Neural progenitor cell (in vitro differentiated cells): ENCODE results near the gene B3GAT3. TPM values are rescaled to one million over a fixed set of nuclear protein-coding genes. Genes with fewer than 3 reads are reported as not detected.

Source experiments
- DNase-seq: peaks from one replicate; pipeline ENCODE4 v3.0.0-alpha.2; 2016; ENCODE audit warnings: low spot score
- H2AFZ ChIP-seq: fragments of 200-600 bp; sonication (generic); replicated peaks from 2 replicates; pipeline ENCODE4 v1.6.1; 2016; ENCODE audit warnings: antibody characterized with exemption
- H3F3A ChIP-seq: fragments of 200-600 bp; sonication (generic); 2 replicates; pipeline ENCODE4 v1.6.1; 2016; ENCODE audit warnings: antibody characterized with exemption, low read depth
- H3K27ac ChIP-seq: fragments of 200-600 bp; sonication (generic); 2 replicates; pipeline ENCODE4 v1.5.1; 2016; ENCODE audit warnings: mild to moderate bottlenecking
- H3K27me3 ChIP-seq: fragments of 200-600 bp; sonication (generic); 2 replicates; pipeline ENCODE4 v1.6.1; 2016; ENCODE audit warnings: mild to moderate bottlenecking, moderate library complexity
- H3K36me3 ChIP-seq: fragments of 200-600 bp; sonication (generic); 2 replicates; pipeline ENCODE4 v1.5.1; 2016
- H3K4me1 ChIP-seq: fragments of 200-600 bp; sonication (generic); 2 replicates; pipeline ENCODE4 v1.6.1; 2016; ENCODE audit warnings: mixed run types
- H3K4me2 ChIP-seq: fragments of 200-600 bp; sonication (generic); 2 replicates; pipeline ENCODE4 v1.6.1; 2016
- H3K4me3 ChIP-seq: fragments of 200-600 bp; sonication (generic); 2 replicates; pipeline ENCODE4 v1.5.1; 2016
- H3K79me2 ChIP-seq: fragments of 200-600 bp; sonication (generic); 2 replicates; pipeline ENCODE4 v1.6.1; 2016; ENCODE audit warnings: low read depth
- H3K9ac ChIP-seq: fragments of 200-600 bp; sonication (generic); 2 replicates; pipeline ENCODE4 v1.6.1; 2016
- H3K9me3 ChIP-seq: fragments of 200-600 bp; sonication (generic); 2 replicates; pipeline ENCODE4 v1.5.1; 2016; ENCODE audit warnings: low read depth
- H4K20me1 ChIP-seq: fragments of 200-600 bp; sonication (generic); 2 replicates; pipeline ENCODE4 v1.6.1; 2016; ENCODE audit warnings: low read depth
- H3K27ac Mint-ChIP-seq: 3 replicates; pipeline ENCODE4 v1.8.0; 2021; ENCODE audit warnings: mixed read lengths
- H3K27me3 Mint-ChIP-seq: 2 replicates; pipeline ENCODE4 v1.8.0; 2022; ENCODE audit warnings: low read depth, mild to moderate bottlenecking, inconsistent platforms, moderate library complexity, mixed read lengths; ENCODE audit not compliant: insufficient read depth
- H3K36me3 Mint-ChIP-seq: 3 replicates; pipeline ENCODE4 v1.8.0; 2021; ENCODE audit warnings: mixed read lengths
- H3K4me1 Mint-ChIP-seq: 3 replicates; pipeline ENCODE4 v1.8.0; 2021; ENCODE audit warnings: mixed read lengths
- H3K4me3 Mint-ChIP-seq: 3 replicates; pipeline ENCODE4 v1.8.0; 2021; ENCODE audit warnings: mild to moderate bottlenecking, moderate library complexity, mixed read lengths
- H3K9me3 Mint-ChIP-seq: 3 replicates; pipeline ENCODE4 v1.8.0; 2020; ENCODE audit warnings: mixed read lengths
- EZH2 ChIP-seq: fragments of 200-600 bp; sonication (generic); IDR thresholded peaks from 2 replicates; pipeline ENCODE4 v1.6.1; 2017; ENCODE audit warnings: antibody characterized with exemption, mild to moderate bottlenecking, moderate library complexity
- EZH2phosphoT487 ChIP-seq: fragments of 200-600 bp; sonication (generic); IDR thresholded peaks from 2 replicates; pipeline ENCODE4 v1.6.1; 2017; ENCODE audit warnings: antibody characterized with exemption
- total RNA-seq: library from RNA; depleted of rRNA; stranded (reverse); fragments of >200 nt; gene quantifications from 2 replicates; pipeline ENCODE4 v1.2.3, GENCODE V29; 2015; ENCODE audit warnings: low replicate concordance
- TF ChIP-seq, protein P1 (sequence below): fragments of 200-600 bp; sonication (generic); IDR thresholded peaks from 2 replicates; pipeline ENCODE4 v1.5.1; 2017; ENCODE audit warnings: antibody characterized with exemption, mild to moderate bottlenecking

B3GAT3 gene
- total RNA-seq, 1 donor from 2014 or later, result 21.2 TPM

DNA sequence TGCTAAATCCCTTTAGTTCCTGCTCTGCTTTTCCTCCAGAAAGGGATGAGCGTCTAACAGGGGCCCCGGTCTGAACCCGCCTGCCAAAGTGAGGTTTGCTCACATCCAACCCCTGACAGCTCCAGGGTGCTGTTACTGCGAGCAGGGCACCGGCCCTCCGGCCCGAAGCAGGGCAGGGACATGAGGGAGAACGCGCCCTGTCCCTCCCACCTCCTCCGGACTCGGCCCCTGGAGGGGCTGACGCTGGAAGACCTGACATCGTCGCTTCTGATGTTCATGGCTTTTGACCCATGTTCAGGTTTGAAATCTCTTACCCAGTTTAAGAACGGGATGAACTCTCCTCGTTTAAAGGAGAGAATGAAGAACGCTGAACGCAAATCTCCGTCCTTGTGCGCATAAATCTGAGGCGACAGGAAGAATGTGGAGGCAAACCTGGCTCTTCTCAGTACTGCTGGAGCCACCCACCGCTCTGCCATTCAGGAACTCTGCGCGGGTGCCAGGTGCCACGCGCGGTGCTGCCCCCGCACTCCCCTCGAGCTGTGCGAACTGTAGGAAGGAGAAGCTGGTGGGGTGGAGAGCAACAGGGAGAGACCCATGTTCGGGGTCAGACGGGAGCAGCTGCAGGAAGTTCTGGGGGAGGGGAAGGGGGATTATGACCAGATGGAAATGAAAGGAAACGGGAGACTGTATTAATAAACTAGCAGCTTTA lies 47.3 kb downstream of the B3GAT3 start:
- Histone ChIP-seq H3K9me3 (no peaks in the 10 kb centered on the region), H3K4me3 (peak overlapping the region; percentile 100), H3F3A (peaks cover 35% of the 10 kb centered on the region), H3K4me2 (peak overlapping the region; percentile 95), H3K36me3 (peaks cover 7% of the 10 kb centered on the region), H4K20me1 (peaks cover 42% of the 10 kb centered on the region), H3K9ac (peak overlapping the region; percentile 65), H3K27me3 (no peaks in the 10 kb centered on the region), H3K27ac (no peak overlapping the region), H3K79me2 (peaks cover 42% of the 10 kb centered on the region), H2AFZ (peak overlapping the region; percentile 88), H3K4me1 (peaks cover 23% of the 10 kb centered on the region)
- no peaks in the 10 kb centered on the region for H3K9me3 Mint-ChIP-seq
- peaks cover 35% of the 10 kb centered on the region for H3K36me3 Mint-ChIP-seq
- TF ChIP-seq, protein P1, sequence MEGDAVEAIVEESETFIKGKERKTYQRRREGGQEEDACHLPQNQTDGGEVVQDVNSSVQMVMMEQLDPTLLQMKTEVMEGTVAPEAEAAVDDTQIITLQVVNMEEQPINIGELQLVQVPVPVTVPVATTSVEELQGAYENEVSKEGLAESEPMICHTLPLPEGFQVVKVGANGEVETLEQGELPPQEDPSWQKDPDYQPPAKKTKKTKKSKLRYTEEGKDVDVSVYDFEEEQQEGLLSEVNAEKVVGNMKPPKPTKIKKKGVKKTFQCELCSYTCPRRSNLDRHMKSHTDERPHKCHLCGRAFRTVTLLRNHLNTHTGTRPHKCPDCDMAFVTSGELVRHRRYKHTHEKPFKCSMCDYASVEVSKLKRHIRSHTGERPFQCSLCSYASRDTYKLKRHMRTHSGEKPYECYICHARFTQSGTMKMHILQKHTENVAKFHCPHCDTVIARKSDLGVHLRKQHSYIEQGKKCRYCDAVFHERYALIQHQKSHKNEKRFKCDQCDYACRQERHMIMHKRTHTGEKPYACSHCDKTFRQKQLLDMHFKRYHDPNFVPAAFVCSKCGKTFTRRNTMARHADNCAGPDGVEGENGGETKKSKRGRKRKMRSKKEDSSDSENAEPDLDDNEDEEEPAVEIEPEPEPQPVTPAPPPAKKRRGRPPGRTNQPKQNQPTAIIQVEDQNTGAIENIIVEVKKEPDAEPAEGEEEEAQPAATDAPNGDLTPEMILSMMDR, result no peak
- no peak for TF ChIP-seq EZH2phosphoT487
- TF ChIP-seq EZH2, result no peak
- H3K27ac Mint-ChIP-seq, result peak overlapping the region; percentile 91
- H3K4me1 Mint-ChIP-seq, result peaks cover 38% of the 10 kb centered on the region
- peak overlapping the region; percentile 99 for H3K4me3 Mint-ChIP-seq
- H3K27me3 Mint-ChIP-seq, result peaks cover 15% of the 10 kb centered on the region
- DNase-seq, result peak; percentile 31

DNA sequence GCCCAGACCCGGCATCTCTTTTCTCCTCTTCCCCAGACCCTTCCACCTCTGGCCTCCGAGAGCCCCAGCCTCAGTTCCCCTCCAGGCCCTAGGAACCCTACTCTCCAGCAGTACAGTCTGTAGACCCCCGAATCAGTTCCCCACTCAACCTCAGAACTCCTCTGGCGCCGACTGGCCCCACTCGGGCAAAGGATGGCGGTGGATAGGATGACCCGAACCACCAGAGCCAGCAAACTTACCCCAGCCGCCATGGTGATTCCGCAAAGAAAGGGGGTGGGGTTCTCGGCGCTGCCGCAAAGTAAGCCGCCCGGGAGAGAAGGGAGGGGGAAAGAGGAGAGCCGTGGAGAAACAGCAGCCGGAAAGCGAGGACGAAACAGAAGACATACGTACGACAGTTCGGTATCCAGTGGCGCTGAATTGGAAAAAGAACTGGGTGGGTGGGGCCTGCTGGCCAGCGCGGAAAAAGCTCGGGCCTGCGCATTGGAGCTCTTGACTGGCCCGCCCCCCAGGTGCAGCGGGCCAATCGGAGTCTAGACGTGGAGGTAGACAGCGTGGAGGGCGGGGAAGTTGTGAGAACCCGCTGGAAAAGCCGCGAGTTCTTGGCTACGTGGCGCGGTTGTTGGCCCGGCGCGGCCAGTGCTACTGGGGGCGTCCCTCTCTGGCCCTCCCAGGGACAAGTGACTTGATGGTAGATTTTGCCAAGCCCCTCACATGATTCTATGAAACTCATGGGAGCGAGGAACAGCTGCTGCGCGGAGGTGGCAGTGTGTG lies 48.0 kb downstream of the B3GAT3 start, which contains the start of gene EEF1G:
TSS of gene EEF1G (minus strand) at position 300 of the 771 bp plus-strand sequence. CDS start at position 251, 49 bp downstream.
- H2AFZ ChIP-seq, result peak within 1 kb of the TSS; percentile 88
- TF ChIP-seq, protein P1, result no peak
- TF ChIP-seq EZH2 (no peak), EZH2phosphoT487 (no peak)
- H3K9ac ChIP-seq, result peak within 1 kb of the TSS; percentile 98
- no peaks in the 10 kb centered on the region for H3K27me3 ChIP-seq
- H3K27ac ChIP-seq, result peak within 1 kb of the TSS; percentile 87
- no peaks in the 10 kb centered on the region for H3K9me3 ChIP-seq
- Mint-ChIP-seq H3K9me3 (no peaks in the 10 kb centered on the region), H3K27me3 (peaks cover 15% of the 10 kb centered on the region), H3K36me3 (peaks cover 37% of the 10 kb centered on the region), H3K4me1 (peaks cover 38% of the 10 kb centered on the region), H3K27ac (peak within 1 kb of the TSS; percentile 91), H3K4me3 (peak within 1 kb of the TSS; percentile 99)
- peaks cover 50% of the 10 kb centered on the region for H4K20me1 ChIP-seq
- H3K4me3 ChIP-seq, result peak within 1 kb of the TSS; percentile 100
- peaks cover 23% of the 10 kb centered on the region for H3K4me1 ChIP-seq
- peaks cover 49% of the 10 kb centered on the region for H3K79me2 ChIP-seq
- peaks cover 9% of the 10 kb centered on the region for H3K36me3 ChIP-seq
- peaks cover 41% of the 10 kb centered on the region for H3F3A ChIP-seq
- peak within 1 kb of the TSS; percentile 95 for H3K4me2 ChIP-seq
- peak; percentile 100 for DNase-seq

DNA sequence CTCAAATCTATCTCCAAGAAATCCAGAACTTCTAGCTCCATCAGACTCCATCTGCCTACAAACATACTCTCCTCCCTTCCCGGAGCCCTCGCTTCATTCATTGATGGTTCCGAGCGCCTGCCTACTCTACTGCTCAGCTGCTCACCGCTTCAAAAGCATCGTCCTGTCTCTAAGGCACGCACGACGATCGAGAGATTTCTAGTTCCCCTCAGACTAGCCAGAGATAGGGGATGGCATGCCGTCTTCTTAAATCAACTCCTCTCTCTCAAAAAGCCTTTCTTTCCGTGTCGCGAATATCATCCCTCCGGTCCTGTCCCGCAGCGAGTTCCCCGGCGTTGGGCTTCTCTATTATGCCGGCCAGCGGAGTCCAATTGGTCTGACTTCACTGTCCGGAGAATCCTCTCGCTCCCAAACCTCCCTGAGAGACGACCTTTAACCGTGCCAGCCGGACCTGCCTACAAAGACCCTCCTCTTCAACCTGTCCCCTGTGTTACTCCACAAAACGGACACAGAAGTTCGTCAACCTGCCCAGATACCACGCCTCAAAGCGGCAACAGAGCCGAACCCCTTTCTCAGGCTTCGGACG lies 48.7 kb downstream of the B3GAT3 start:
- peak overlapping the region; percentile 91 for H3K27ac Mint-ChIP-seq
- peak overlapping the region; percentile 100 for H3K4me3 ChIP-seq
- peaks cover 23% of the 10 kb centered on the region for H3K4me1 ChIP-seq
- TF ChIP-seq, protein P1, result no peak
- TF ChIP-seq EZH2 (no peak), EZH2phosphoT487 (no peak)
- peak overlapping the region; percentile 78 for H2AFZ ChIP-seq
- H3K27ac ChIP-seq, result peak overlapping the region; percentile 87
- peaks cover 38% of the 10 kb centered on the region for H3K4me1 Mint-ChIP-seq
- H3K36me3 Mint-ChIP-seq, result peaks cover 40% of the 10 kb centered on the region
- peaks cover 10% of the 10 kb centered on the region for H3K36me3 ChIP-seq
- peaks cover 55% of the 10 kb centered on the region for H4K20me1 ChIP-seq
- no peaks in the 10 kb centered on the region for H3K27me3 ChIP-seq
- H3K4me2 ChIP-seq, result peak overlapping the region; percentile 84
- peak overlapping the region; percentile 99 for H3K4me3 Mint-ChIP-seq
- H3F3A ChIP-seq, result peaks cover 46% of the 10 kb centered on the region
- DNase-seq, result peak; percentile 51
- no peaks in the 10 kb centered on the region for H3K9me3 ChIP-seq
- H3K27me3 Mint-ChIP-seq, result peaks cover 15% of the 10 kb centered on the region
- H3K79me2 ChIP-seq, result peaks cover 56% of the 10 kb centered on the region
- no peaks in the 10 kb centered on the region for H3K9me3 Mint-ChIP-seq
- H3K9ac ChIP-seq, result peak overlapping the region; percentile 98
